ENCODE results near the gene TGFBR3. TPM values are rescaled to one million over a fixed set of nuclear protein-coding genes. Genes with fewer than 3 reads are reported as not detected.

TGFBR3 gene
- polyA plus RNA-seq, 1 donor (not counting 4 experiments of a cell fraction or from before 2014, with no cell fraction given) = 1.2 TPM

GRCh38 chr1:91879733-91880132, 6.2 kb downstream of the TGFBR3 start:
- Histone ChIP-seq H3K4me1 (ENCODE audit: control insufficient read depth, extremely low read depth, insufficient read depth, low read length) (peaks cover 12% of the 10 kb centered on the region), H3K27ac (ENCODE audit: control insufficient read depth, insufficient read depth, low read length) (no peak overlapping the region)

GRCh38 chr1:91877574-91878208, 8.3 kb downstream of the TGFBR3 start:
- no peaks in the 10 kb centered on the region for H3K36me3 ChIP-seq (ENCODE audit: control insufficient read depth in 2 of 2, extremely low read depth in 1 of 2, insufficient read depth in 2 of 2, low read length in 2 of 2)
- H3K9me1 ChIP-seq (ENCODE audit: control insufficient read depth, extremely low read depth, insufficient read depth, low read length) = no peaks in the 10 kb centered on the region
- H3K9me3 ChIP-seq (ENCODE audit: control insufficient read depth, low read depth, low read length) = no peaks in the 10 kb centered on the region
- no peak overlapping the region for H3K9ac ChIP-seq (ENCODE audit: control insufficient read depth, extremely low read depth, insufficient read depth, low read length)
- no peaks in the 10 kb centered on the region for H3K79me2 ChIP-seq (ENCODE audit: control insufficient read depth, insufficient read depth, low read length)
- peaks cover 17% of the 10 kb centered on the region for H3K27me3 ChIP-seq (ENCODE audit: control insufficient read depth, extremely low read depth, insufficient read depth, low read length)
- H4K20me1 ChIP-seq (ENCODE audit: control insufficient read depth, extremely low read depth, insufficient read depth, low read length) = no peaks in the 10 kb centered on the region
- no peak overlapping the region for H2AFZ ChIP-seq (ENCODE audit: control insufficient read depth, low read length)
- H3K4me2 ChIP-seq (ENCODE audit: control insufficient read depth, extremely low read depth, insufficient read depth, low read depth, low read length) = no peak overlapping the region
- DNase-seq (ENCODE audit: low read depth, low spot score) (no peak), FAIRE-seq (no peak)
- no peak overlapping the region for H3K4me3 ChIP-seq (ENCODE audit: control insufficient read depth in 2 of 3, extremely low read depth in 1 of 3, insufficient read depth in 2 of 3, low read depth in 1 of 3, low read length in 3 of 3)
- dilution Hi-C loops (cut with MboI; ENCODE audit: extremely low pct_ligation_motif_present, low sequenced_read_pairs) = no loop called here
- peaks cover 9% of the 10 kb centered on the region for H3K4me1 ChIP-seq (ENCODE audit: control insufficient read depth, extremely low read depth, insufficient read depth, low read length)
- H3K27ac ChIP-seq (ENCODE audit: control insufficient read depth, insufficient read depth, low read length) = no peak overlapping the region
- no peak for TF ChIP-seq CTCF (optimal IDR thresholded peaks at IDR 0.05 in 1 of 3, IDR thresholded peaks at IDR 0.05 in 1 of 3, conservative IDR thresholded peaks at IDR 0.05 in 1 of 3; ENCODE audit: extremely low read depth in 1 of 3, insufficient read depth in 2 of 3, low read length in 3 of 3)

More at GRCh38 chr1:91879733-91880132, 6.2 kb downstream of the TGFBR3 start:
- no peaks in the 10 kb centered on the region for H3K36me3 ChIP-seq (ENCODE audit: control insufficient read depth in 2 of 2, extremely low read depth in 1 of 2, insufficient read depth in 2 of 2, low read length in 2 of 2)
- no peaks in the 10 kb centered on the region for H3K9me1 ChIP-seq (ENCODE audit: control insufficient read depth, extremely low read depth, insufficient read depth, low read length)
- H4K20me1 ChIP-seq (ENCODE audit: control insufficient read depth, extremely low read depth, insufficient read depth, low read length) = no peaks in the 10 kb centered on the region
- peaks cover 17% of the 10 kb centered on the region for H3K27me3 ChIP-seq (ENCODE audit: control insufficient read depth, extremely low read depth, insufficient read depth, low read length)
- no peak overlapping the region for H2AFZ ChIP-seq (ENCODE audit: control insufficient read depth, low read length)
- no peak for DNase-seq (ENCODE audit: low read depth, low spot score)
- no peak overlapping the region for H3K4me2 ChIP-seq (ENCODE audit: control insufficient read depth, extremely low read depth, insufficient read depth, low read depth, low read length)
- dilution Hi-C loops (cut with MboI; ENCODE audit: extremely low pct_ligation_motif_present, low sequenced_read_pairs) = no loop called here
- no peaks in the 10 kb centered on the region for H3K79me2 ChIP-seq (ENCODE audit: control insufficient read depth, insufficient read depth, low read length)
- H3K9me3 ChIP-seq (ENCODE audit: control insufficient read depth, low read depth, low read length) = no peaks in the 10 kb centered on the region
- no peak overlapping the region for H3K9ac ChIP-seq (ENCODE audit: control insufficient read depth, extremely low read depth, insufficient read depth, low read length)
- no peak overlapping the region for H3K4me3 ChIP-seq (ENCODE audit: control insufficient read depth in 2 of 3, extremely low read depth in 1 of 3, insufficient read depth in 2 of 3, low read depth in 1 of 3, low read length in 3 of 3)
- TF ChIP-seq EZH2 (IDR thresholded peaks at IDR 0.05; ENCODE audit: low read length) = no peak
- no peak for TF ChIP-seq CTCF (optimal IDR thresholded peaks at IDR 0.05 in 1 of 3, IDR thresholded peaks at IDR 0.05 in 1 of 3, conservative IDR thresholded peaks at IDR 0.05 in 1 of 3; ENCODE audit: extremely low read depth in 1 of 3, insufficient read depth in 2 of 3, low read length in 3 of 3)
- FAIRE-seq = no peak

All from keratinocyte (primary cell).